GM18517 (cell line): Measurements from ENCODE around the gene HSPA12A.

Source experiments
- ATAC-seq: cut with Tn5 transposase; IDR thresholded peaks from one replicate; pipeline ENCODE4 v1.9.1; 2021; ENCODE audit warnings: mild to moderate bottlenecking, moderate library complexity; ENCODE audit not compliant: unreplicated experiment

Gene HSPA12A

GRCh38 chr10:116634126-116634975 is 108.0 kb downstream of the HSPA12A start:
- no peak for ATAC-seq

- no peak for ATAC-seq
Observed at GRCh38 chr10:116633216-116633600, 109.2 kb downstream of the HSPA12A start.

DNA sequence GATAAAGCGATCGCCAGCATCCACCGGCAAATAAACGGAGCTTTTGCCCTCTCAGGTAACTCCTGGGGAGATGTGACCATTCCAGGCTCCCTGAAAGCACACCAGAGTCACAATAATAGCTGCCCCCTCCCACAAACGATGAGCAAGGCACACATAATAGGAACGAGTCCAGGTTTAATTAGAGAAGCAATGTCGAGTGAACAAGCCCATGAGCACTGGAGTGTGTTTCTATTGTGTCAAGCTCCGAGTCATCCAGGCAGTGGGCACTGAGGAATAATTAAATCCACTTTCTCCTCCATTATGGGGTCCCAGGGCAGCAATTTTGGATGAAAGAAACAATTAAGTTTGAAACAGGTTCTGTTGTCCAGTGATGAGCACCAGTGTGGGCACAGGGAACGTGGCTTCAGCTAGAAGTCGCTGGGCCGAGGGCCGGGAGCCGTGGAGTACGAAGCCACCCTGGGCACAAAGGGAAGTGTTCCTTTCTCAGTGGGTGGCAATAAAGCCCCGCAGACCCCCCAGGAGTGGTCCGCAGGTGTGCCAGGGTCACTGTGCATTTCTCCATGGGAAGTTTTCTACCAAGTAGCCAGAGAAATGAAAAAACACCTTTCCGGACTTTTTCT is 109.7 kb downstream of the HSPA12A start:
- no peak for ATAC-seq

GRCh38 chr10:116631871-116632295 is 110.5 kb downstream of the HSPA12A start:
- no peak for ATAC-seq

- no peak for ATAC-seq
Observed at GRCh38 chr10:116630020-116630419, 112.3 kb downstream of the HSPA12A start.

DNA sequence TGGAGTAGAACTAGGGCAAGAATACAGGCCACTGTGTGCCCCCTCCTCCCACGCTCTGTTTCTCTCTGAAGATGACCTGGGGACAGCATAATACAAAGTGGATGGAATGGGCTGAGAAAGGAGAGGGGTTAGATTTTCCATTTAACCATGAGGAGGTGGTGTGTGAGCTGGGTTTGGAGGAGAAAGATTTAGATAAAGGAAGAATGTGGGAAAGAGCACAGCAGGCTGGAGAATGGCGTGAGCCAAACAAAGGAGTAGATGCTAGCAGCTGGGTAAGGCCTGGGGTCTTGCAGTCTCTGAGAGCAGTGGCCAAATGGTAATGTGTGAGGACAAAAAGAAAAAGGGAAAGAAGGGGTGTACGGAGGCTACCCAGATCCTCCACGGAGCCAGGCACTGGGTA is 113.0 kb downstream of the HSPA12A start:
- ATAC-seq, result no peak

DNA sequence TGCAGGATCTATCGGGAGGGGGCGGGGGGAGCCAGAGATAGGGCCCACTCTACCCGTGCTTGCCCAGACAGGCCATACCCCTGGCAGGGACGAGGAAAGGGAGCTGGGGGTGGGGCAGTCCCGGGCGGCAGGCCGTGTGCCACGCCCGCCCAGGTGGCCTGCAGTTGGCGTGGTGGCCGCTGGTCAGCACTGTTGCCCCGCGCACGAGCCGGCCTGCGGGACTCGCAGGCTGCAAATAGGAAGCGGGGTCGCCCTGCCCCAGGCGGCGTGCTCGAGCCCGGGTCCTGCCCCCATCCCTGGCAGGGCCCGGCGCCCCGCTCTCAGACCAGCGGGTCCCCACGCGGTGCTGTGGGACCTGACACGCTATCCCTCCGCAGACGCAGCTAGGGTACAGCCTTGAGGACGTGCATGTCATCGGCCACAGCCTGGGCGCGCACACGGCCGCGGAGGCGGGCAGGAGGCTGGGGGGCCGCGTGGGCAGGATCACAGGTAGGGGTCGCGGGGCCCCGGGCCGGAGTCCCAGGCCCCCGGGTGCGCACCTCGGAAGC is 114.9 kb downstream of the HSPA12A start:
- ATAC-seq, result no peak

GRCh38 chr10:116626815-116627214 is 115.6 kb downstream of the HSPA12A start:
- no peak for ATAC-seq

DNA sequence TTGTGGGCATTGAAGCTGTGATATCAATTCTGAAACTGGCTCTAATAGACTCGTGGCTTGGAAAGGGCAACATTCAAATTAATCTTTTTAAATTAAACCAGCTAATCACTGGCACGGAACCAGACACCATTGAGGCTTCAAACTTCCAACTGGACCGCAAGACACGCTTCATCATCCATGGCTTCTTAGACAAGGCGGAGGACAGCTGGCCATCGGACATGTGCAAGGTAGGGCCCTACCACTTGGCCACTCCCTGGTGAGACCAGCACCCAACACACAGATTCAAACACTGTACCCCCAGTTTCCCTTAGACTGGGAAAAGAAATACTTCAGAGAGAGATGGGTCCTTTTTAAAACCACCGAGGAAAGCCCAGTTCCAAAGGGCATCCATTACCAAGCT is 116.5 kb downstream of the HSPA12A start:
- no peak for ATAC-seq

- ATAC-seq, result no peak
Observed at GRCh38 chr10:116621934-116622655, 120.3 kb downstream of the HSPA12A start.

DNA sequence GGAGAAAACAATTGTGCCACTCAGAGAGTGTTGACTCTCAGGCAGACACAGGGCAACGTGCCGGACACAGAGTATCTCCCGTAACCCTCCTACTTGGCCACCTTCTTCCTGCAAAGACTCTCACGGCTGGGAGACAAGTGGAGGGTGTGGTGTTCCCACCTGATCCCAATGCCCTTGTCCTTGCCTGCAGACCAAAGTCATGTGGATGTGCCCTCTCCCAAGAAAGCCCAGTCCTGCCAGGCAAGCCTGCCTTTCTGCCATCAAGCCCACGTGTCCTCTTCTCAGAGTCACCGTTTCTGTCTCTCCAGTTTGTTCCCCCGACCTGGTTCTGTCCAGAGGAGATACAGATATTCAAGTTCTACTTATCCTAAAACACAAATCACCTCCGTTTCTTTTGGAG is 120.9 kb downstream of the HSPA12A start:
- no peak for ATAC-seq
